Stimulated activated CD4-positive, alpha-beta T cell treated with anti-CD3 and anti-CD28 coated beads, Interleukin-12 subunit alpha, Interleukin-12 subunit beta, amount 100 ng/mL, for 4 hours (primary cell): ENCODE results near the gene KCNH2.
"Not testable (repeated sequence)": the region's sequence is repeated elsewhere in the genome, so short reads cannot be mapped to it uniquely, and the experiment has no call there.

Experiments used
- DNase-seq: peaks from one replicate; pipeline ENCODE4 v3.0.0-alpha.2; 2020

The KCNH2 gene

GRCh38 chr7:150978126-150978789 is at the start of gene KCNH2:
Gene KCNH2, minus strand, starts transcription at chr7:150978321. Its CDS starts 408 bp downstream, at chr7:150977913.
- DNase-seq = peak; percentile 45

DNA sequence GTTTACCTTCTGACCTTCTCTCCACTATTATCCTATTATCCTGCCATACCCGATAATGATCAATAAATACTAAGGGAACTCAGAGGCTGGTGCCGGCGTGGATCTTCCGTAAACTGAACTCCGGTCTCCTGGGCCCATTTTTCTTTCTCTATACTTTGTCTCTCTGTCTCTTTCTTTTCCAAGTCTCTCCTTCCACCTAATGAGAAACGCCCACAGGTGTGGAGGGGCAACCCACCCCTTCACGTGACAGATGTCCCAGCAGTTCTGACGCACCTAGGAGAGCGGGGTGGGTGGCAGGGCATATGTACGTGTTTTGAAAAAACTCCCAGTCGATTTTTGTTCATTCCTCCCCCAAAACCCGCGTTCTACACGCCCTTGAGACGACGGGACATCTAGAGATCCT is 49.6 kb upstream of the KCNH2 start:
- DNase-seq = not testable (repeated sequence)

GRCh38 chr7:151026771-151027727 is 48.9 kb upstream of the KCNH2 start:
- not testable (repeated sequence) for DNase-seq

DNA sequence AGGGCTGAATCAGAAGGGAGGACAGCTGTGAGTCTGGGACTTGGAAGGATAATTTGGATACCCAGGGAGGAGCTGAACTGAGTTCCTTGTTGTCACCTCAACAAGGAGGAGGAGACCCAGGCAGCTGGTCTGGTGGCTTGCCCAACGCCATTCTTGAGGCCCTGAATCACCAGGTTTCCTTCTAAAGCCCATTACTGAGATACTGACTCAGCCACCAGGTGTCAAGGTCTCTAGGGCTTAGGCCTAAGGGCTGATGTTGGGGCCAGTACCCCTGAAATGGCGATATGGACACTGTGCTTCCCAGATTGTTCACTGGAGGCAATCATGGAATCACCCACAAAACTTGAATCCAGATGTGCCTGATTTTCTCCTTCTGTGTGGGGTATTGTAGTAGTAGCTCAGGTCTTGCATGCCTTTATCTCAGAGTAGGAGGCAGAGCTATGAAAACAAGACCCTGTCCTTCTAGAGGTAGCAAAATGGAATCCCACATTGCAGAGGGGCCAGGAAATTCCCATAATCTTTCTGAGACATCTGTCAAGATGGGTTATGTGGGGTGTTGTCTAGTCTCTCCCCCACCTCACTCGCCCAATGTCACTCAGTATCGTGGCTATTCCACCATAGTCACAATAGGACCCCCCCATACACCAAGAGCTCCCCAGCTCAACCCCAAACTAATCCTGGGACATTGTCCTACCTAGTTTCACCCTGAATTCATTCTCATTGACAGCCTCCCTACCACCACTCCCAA is 48.0 kb upstream of the KCNH2 start:
- no peak for DNase-seq

DNA sequence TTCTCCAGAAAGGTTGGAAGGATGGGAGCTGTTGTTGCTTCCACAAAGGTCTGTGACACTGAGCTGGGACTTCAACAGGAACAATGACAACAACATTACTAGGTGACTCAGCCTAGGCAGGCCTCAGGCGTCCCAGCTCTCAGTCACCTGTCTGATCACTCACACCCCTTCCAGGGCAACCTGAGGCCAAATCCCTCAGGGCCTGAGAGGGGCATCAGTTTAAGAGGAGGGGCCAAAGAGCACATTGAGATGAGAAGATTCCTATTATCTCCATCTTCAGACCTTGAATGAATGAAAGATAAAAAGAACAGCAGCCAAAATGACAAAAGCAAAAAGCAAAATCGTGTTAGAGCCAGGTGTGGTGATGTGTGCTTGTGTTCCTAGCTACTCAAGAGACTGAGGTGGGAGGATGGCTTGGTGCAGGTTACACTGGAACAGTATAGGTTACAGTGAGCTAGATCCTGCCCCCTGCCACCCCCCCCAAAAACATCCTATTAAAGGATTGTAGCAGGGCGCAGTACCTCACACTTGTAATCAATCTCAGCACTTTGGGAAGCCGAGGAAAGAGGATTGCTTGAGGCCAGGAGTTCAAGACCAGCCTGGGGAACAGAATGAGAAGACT is 46.4 kb upstream of the KCNH2 start, which contains the start of gene ATG9B:
ATG9B (minus strand) TSS at position 60 of the 622 bp plus-strand sequence. CDS start 71 bp downstream, outside the sequence.
- no peak for DNase-seq

GRCh38 chr7:151023232-151023631 is 45.1 kb upstream of the KCNH2 start:
- no peak for DNase-seq

DNA sequence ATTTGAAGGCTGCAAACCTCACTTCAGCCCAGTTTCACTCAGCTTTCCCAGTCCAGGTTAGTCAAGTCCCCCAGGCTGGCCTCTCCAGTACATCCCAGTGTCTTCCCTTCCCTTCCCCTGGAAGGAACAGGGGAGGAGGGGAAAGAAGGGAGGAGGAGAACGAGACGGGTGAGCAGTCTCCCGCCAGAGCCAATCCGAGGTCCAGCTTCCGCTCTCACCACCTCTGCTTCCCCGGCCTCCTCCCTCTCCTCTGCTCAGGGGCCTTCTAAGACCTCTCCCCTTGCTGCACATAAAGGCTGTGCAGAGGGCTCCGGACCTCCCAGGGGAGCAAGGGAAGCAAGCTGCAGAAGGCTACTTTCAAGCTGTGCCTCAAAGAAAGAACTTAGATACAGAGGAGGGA is 42.1 kb upstream of the KCNH2 start:
- no peak for DNase-seq

- DNase-seq = no peak
Measured at GRCh38 chr7:151019130-151019447, 41.0 kb upstream of the KCNH2 start.

DNA sequence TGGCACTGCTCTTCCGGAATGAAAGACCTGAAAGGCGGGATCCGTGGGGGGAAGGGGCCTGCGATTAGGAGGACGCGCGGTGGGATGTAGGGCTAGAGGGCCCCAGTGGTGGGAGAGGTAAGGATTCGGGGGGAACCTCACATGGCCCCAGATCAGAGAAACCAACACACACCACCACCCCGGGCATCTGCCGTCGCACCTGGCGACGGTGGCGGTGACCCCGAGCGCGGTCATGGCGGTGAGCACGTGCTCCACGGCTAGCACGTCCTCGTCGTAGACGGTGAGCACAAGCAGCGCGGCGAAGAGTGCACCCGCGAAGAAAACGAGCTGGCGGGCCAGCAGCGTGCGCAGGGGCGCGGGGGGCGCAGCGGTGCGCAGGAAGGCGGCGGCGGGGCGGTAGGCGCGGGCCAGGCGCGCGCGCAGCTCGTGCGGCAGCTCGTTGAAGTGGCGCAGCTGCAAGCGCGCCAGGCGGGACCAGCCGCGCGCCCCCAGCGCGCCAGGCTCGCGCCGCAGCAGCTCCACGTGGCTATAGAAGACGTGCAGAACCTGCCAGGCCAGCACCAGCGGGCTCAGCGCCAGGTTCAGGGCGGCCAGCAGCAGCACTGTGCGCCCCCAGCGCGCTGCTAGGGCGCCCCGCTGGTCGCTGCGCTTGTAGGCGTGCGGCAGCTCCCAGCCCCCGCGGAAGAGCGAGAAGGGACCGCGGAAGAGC is 40.5 kb upstream of the KCNH2 start:
- peak; percentile 44 for DNase-seq

GRCh38 chr7:151017953-151018420 is 39.9 kb upstream of the KCNH2 start:
- peak; percentile 87 for DNase-seq

DNA sequence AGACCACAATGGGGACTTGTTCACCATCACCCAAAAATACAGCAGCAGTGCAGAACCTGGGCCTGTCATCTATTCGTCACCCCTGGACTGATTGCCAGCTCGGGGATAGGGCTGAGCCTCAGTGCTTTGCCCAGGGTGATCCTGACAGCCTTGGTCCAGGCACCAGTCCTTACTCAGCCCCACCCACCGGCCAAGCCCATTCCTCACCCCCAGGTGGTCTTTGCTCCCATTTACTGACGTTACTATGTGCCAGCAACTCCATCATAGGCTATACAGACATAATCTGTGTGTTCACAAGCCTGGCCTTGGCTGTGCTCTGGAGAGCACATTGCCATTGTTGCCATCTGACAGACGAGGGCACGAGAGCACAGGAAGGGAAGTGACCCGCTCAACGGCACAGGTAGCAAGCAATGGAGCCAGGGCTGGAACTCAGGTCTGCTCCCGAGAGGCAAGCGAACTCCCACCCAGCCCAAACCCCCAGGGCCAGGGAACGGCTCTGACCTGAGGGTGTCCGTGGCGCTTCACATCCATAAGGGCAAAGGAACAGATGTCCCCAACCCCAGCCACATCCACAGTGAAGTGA is 39.3 kb upstream of the KCNH2 start:
- DNase-seq = no peak

DNA sequence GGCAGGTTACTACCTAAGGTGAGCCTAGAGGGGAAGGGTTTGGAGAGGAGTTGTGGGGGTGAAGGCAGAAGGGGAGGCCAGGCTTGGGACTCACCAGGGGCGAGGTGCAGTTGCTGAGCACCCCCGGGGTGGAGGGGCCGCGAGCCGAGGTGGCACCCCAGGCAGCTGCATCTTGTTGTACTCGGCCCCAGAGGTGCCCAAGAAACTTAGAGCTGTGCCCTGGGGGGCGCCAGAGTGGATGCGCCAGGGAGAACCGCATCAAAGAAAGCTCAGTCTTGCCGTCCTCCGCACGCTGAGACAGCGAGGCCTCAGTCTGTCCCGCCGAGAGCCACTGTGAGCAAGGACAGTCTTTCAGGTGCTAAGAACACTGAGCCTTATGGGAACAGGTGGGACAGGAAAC is 38.8 kb upstream of the KCNH2 start:
- no peak for DNase-seq

- DNase-seq = no peak
Measured at GRCh38 chr7:151016505-151016904, 38.4 kb upstream of the KCNH2 start.

DNA sequence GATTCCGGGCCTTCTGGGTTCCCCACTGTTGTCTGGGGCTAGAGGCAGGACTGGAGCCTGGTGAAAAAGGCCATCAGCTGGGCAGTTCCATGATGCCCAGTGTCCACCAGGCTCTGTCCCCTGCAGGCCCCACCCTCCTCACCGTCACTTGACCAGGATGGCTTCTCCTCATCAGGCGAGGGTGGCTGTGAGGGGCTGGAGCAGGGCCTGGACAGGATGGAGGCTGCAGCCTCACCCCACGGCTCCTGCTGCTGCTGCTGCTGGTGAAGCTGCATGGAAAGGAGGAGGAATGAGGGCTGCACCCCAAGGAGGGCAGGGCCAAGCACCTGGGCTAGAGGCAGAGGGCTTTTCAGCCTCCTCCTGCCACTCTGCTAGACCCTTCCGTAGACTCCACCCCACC is 37.8 kb upstream of the KCNH2 start:
- no peak for DNase-seq

DNA sequence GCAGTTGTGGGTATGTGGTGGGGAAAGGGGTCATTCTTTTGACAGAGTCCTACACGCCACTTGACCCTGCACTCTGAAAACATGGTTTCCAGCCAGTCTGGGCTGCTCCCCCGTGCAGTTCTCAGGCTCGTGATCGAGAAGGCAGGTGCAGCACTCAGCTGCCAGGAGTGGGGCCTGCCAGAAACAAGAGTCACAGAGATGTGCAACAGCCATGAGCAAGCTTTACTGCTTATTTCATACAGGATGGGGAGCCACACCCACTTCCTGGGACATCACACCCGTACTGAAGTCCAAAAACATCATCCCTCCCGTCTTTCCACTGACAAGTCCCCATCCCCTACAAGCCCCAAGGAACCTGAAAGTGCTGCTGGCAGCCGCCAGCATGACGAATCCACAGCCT is 36.8 kb upstream of the KCNH2 start:
- no peak for DNase-seq

DNA sequence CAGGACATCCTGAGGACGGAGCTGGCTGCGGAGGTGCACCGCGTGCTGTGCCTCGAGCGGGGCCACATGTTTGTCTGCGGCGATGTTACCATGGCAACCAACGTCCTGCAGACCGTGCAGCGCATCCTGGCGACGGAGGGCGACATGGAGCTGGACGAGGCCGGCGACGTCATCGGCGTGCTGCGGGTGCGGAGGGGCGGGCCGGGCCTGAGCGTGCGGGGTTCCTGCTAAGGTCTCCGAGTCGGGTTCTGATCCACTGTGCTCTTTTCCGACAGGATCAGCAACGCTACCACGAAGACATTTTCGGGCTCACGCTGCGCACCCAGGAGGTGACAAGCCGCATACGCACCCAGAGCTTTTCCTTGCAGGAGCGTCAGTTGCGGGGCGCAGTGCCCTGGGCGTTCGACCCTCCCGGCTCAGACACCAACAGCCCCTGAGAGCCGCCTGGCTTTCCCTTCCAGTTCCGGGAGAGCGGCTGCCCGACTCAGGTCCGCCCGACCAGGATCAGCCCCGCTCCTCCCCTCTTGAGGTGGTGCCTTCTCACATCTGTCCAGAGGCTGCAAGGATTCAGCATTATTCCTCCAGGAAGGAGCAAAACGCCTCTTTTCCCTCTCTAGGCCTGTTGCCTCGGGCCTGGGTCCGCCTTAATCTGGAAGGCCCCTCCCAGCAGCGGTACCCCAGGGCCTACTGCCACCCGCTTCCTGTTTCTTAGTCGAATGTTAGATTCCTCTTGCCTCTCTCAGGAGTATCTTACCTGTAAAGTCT is 35.8 kb upstream of the KCNH2 start:
- DNase-seq = peak; percentile 70

- no peak for DNase-seq
Measured at GRCh38 chr7:151013356-151013732, 35.2 kb upstream of the KCNH2 start.

- DNase-seq = no peak
Measured at GRCh38 chr7:151012911-151013347, 34.8 kb upstream of the KCNH2 start.

GRCh38 chr7:151012031-151012692 is 34.0 kb upstream of the KCNH2 start:
- no peak for DNase-seq

DNA sequence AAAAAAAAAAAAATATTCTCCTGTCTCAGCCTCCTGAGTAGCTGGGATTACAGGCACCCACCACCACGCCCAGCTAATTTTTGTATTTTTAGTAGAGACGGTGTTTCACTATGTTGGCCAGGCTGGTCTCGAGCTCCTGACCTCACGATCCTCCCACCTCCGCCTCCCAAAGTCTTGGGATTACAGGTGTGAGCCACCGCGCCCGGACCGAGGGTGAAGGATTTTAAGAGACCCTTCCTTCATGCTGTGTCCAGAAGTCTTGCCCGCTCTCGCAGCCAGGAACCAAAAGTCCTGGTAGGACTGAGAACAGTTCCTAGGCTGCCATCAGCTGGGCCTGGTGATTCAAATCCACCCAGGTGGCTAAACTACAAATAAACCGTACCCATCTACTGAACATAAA is 33.5 kb upstream of the KCNH2 start:
- DNase-seq = not testable (repeated sequence)

GRCh38 chr7:151011097-151011409 is 32.9 kb upstream of the KCNH2 start:
- no peak for DNase-seq
